ENCODE measurements around the gene ANKRD11. TPM values are rescaled to one million over a fixed set of nuclear protein-coding genes. Genes with fewer than 3 reads are reported as not detected.

The ANKRD11 gene
- total RNA-seq, 1 donor from 2014 or later: 164 TPM

- Mint-ChIP-seq H3K36me3 (ENCODE audit: low read depth) (no peaks in the 10 kb centered on the region), H3K27ac (ENCODE audit: unreplicated experiment) (no peak overlapping the region), H3K4me1 (peaks cover 55% of the 10 kb centered on the region), H3K4me3 (no peak overlapping the region), H3K27me3 (ENCODE audit: low read depth) (no peaks in the 10 kb centered on the region), H3K9me3 (no peaks in the 10 kb centered on the region)
- no peak for DNase-seq (ENCODE audit: low read depth, low spot score)
- no peak for TF ChIP-seq CTCF (conservative IDR thresholded peaks at IDR 0.05)
Observed at GRCh38 chr16:89341697-89342694, 148.4 kb downstream of the ANKRD11 start.

- no peaks in the 10 kb centered on the region for H3K36me3 Mint-ChIP-seq (ENCODE audit: low read depth)
- H3K27ac Mint-ChIP-seq (ENCODE audit: unreplicated experiment): no peak overlapping the region
- TF ChIP-seq CTCF (conservative IDR thresholded peaks at IDR 0.05): no peak
- DNase-seq (ENCODE audit: low read depth, low spot score): no peak
- H3K9me3 Mint-ChIP-seq: no peaks in the 10 kb centered on the region
- H3K4me3 Mint-ChIP-seq: no peak overlapping the region
- no peaks in the 10 kb centered on the region for H3K27me3 Mint-ChIP-seq (ENCODE audit: low read depth)
- H3K4me1 Mint-ChIP-seq: peaks cover 48% of the 10 kb centered on the region
Observed at GRCh38 chr16:89341279-89341678, 149.1 kb downstream of the ANKRD11 start.

GRCh38 chr16:89338863-89339262 is 151.5 kb downstream of the ANKRD11 start:
- Mint-ChIP-seq H3K9me3 (no peaks in the 10 kb centered on the region), H3K36me3 (ENCODE audit: low read depth) (no peaks in the 10 kb centered on the region), H3K27ac (ENCODE audit: unreplicated experiment) (no peak overlapping the region), H3K27me3 (ENCODE audit: low read depth) (no peaks in the 10 kb centered on the region), H3K4me3 (no peak overlapping the region), H3K4me1 (peaks cover 45% of the 10 kb centered on the region)
- DNase-seq (ENCODE audit: low read depth, low spot score): no peak
- TF ChIP-seq CTCF (conservative IDR thresholded peaks at IDR 0.05): no peak

GRCh38 chr16:89337965-89338364 is 152.4 kb downstream of the ANKRD11 start:
- H3K36me3 Mint-ChIP-seq (ENCODE audit: low read depth): no peaks in the 10 kb centered on the region
- DNase-seq (ENCODE audit: low read depth, low spot score): no peak
- H3K4me3 Mint-ChIP-seq: no peak overlapping the region
- H3K27me3 Mint-ChIP-seq (ENCODE audit: low read depth): no peaks in the 10 kb centered on the region
- peaks cover 45% of the 10 kb centered on the region for H3K4me1 Mint-ChIP-seq
- TF ChIP-seq CTCF (conservative IDR thresholded peaks at IDR 0.05): no peak
- no peaks in the 10 kb centered on the region for H3K9me3 Mint-ChIP-seq
- H3K27ac Mint-ChIP-seq (ENCODE audit: unreplicated experiment): no peak overlapping the region

- H3K36me3 Mint-ChIP-seq (ENCODE audit: low read depth): no peaks in the 10 kb centered on the region
- no peak overlapping the region for H3K27ac Mint-ChIP-seq (ENCODE audit: unreplicated experiment)
- H3K9me3 Mint-ChIP-seq: no peaks in the 10 kb centered on the region
- H3K4me3 Mint-ChIP-seq: no peak overlapping the region
- DNase-seq (ENCODE audit: low read depth, low spot score): no peak
- H3K27me3 Mint-ChIP-seq (ENCODE audit: low read depth): no peaks in the 10 kb centered on the region
- H3K4me1 Mint-ChIP-seq: peaks cover 58% of the 10 kb centered on the region
- TF ChIP-seq CTCF (conservative IDR thresholded peaks at IDR 0.05): no peak
Observed at GRCh38 chr16:89335803-89336485, 154.4 kb downstream of the ANKRD11 start.
